ENCODE results near the gene ANKRD33B. TPM values are rescaled to one million over a fixed set of nuclear protein-coding genes. Genes with fewer than 3 reads are reported as not detected.

The ANKRD33B gene
- total RNA-seq, 4 donors from 2014 or later = 0.57 to 6.5 (median 1.7) TPM

DNA sequence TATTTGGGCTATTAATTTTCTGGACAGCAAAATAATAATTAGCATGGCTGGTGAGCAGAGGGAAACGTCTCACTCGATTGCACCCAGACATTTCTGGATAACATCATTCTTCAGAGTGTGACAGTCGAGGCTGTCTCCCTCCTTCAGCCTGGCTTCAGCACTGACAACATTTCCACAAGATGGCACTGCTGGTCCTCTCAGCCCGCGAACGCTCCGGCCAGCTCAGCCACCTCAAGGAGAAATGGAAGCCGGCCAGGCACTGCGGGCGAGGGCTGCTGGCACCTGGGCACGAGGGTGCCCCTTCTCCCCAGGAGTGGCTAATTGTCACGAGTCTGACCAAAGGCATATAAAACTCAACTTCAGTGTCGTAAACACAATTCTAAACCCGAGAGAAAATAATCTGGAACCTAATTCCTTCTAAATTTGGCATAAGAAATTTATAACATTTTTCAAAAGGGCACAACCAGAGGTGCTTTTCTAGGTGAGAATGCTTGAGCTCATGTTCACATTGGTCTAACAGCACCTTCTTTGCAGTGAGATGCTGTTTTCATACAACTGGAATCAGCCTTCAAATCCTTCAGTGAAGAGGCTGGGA is 131.3 kb downstream of the ANKRD33B start:
- H3K4me1 ChIP-seq = peaks cover 0 to 14% (median 6%) of the 10 kb centered on the region in 3 donors
- no peaks in the 10 kb centered on the region for H3K27me3 ChIP-seq
- TF ChIP-seq POLR2A (IDR thresholded peaks at IDR 0.05) = no peak
- TF ChIP-seq, protein P1, sequence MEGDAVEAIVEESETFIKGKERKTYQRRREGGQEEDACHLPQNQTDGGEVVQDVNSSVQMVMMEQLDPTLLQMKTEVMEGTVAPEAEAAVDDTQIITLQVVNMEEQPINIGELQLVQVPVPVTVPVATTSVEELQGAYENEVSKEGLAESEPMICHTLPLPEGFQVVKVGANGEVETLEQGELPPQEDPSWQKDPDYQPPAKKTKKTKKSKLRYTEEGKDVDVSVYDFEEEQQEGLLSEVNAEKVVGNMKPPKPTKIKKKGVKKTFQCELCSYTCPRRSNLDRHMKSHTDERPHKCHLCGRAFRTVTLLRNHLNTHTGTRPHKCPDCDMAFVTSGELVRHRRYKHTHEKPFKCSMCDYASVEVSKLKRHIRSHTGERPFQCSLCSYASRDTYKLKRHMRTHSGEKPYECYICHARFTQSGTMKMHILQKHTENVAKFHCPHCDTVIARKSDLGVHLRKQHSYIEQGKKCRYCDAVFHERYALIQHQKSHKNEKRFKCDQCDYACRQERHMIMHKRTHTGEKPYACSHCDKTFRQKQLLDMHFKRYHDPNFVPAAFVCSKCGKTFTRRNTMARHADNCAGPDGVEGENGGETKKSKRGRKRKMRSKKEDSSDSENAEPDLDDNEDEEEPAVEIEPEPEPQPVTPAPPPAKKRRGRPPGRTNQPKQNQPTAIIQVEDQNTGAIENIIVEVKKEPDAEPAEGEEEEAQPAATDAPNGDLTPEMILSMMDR (IDR thresholded peaks at IDR 0.05) = peak; percentile 28 to 74 (median 64)
- H3K9me3 ChIP-seq = no peaks in the 10 kb centered on the region
- 7 to 15% methylated on average over 10 to 14 of the region's 14 CpGs for WGBS, 2 donors
- no peak overlapping the region for H3K4me3 ChIP-seq
- DNase-seq = no peak
- intact Hi-C loops (cut with DNase I) = no loop called here
- H3K27ac ChIP-seq = no peak overlapping the region
- peaks cover 0 to 11% (median 0%) of the 10 kb centered on the region in 3 donors for H3K36me3 ChIP-seq

DNA sequence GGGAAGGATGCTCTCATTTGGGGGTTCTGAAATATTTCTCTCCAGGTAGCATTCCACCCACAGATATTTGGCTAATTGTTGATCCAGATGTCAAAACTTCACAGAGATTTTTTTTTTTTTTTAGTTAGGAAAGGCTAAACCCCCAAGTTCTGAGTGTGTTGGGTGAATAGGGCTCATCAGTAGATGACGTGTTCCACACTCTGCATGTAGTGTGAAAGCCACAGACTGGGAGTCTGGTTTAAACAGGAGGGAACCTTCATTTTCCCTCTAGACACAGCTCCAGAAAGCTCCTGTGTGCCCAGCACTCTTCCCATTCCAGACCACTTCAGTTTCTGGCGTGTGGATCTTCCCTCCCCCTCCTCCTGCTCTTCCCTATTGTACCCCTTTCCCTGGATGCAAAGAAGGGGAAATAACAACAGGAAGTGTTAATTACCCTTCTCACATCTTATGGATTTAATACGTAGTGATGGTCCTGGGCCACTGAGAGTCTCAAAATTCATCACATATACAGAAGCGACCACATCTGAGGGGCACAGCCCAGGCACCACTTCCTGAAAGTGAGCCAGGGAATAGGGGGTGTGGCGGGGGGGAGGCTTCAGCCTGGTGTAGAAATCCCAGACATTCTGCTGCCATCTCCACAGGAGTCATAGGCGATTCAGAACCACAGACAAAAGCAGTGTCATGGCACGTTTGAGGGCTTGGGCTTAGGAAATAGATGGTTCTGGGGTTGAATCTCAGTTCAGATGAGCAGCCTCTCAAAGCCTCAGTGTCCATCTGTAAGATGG is 132.1 kb downstream of the ANKRD33B start:
- Histone ChIP-seq H3K27ac (no peak overlapping the region), H3K9me3 (no peaks in the 10 kb centered on the region), H3K27me3 (no peaks in the 10 kb centered on the region), H3K36me3 (peaks cover 0 to 15% (median 0%) of the 10 kb centered on the region in 3 donors), H3K4me1 (peaks cover 0 to 14% (median 6%) of the 10 kb centered on the region in 3 donors), H3K4me3 (no peak overlapping the region)
- DNase-seq = no peak
- WGBS, 2 donors = 61 to 66% methylated on average over 5 to 6 of the region's 7 CpGs
- intact Hi-C loops (cut with DNase I) = no loop called here
- TF ChIP-seq, protein P1 (IDR thresholded peaks at IDR 0.05) = no peak
- no peak for TF ChIP-seq POLR2A (IDR thresholded peaks at IDR 0.05)

DNA sequence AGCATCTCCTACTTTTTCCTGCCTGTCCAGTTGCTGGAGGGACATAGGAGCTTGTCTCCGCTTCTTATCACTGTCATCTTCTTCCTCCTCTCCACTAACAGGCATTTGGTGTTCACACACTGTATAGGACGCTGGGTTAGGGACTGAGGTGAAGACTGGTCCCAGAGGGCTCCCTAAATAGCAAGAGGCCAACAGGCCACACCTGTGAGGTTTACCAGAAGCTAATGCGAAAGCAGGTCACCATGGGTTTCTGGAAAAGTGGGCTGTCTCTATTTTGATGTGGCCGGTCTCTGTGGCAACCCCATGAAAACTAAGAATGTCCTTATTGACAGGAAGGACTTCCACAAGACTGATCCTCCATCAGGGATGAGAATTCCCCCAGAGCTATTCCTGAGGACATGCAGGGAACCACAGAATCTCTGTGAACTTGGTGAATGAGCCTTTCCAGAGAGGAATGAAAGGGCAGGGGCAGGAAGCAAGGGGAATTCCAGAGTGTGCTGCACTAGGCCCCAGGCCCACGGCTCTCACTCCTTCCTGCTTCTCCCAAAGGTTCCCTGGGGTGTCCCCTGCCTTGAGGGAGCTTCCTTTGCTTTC is 135.5 kb downstream of the ANKRD33B start:
- peaks cover 0 to 15% (median 0%) of the 10 kb centered on the region in 3 donors for H3K36me3 ChIP-seq
- WGBS, 2 donors = 76 to 93% methylated on average over 4 to 5 of the region's 5 CpGs
- no peak for DNase-seq
- peak overlapping the region in 1 of 4 donors; percentile 15 for H3K27ac ChIP-seq
- no peaks in the 10 kb centered on the region for H3K27me3 ChIP-seq
- TF ChIP-seq, protein P1 (IDR thresholded peaks at IDR 0.05) = no peak
- no peak for TF ChIP-seq POLR2A (IDR thresholded peaks at IDR 0.05)
- H3K4me3 ChIP-seq = no peak overlapping the region
- intact Hi-C loops (cut with DNase I) = no loop called here
- H3K9me3 ChIP-seq = no peaks in the 10 kb centered on the region
- H3K4me1 ChIP-seq = peaks cover 13 to 47% (median 28%) of the 10 kb centered on the region in 3 donors

DNA sequence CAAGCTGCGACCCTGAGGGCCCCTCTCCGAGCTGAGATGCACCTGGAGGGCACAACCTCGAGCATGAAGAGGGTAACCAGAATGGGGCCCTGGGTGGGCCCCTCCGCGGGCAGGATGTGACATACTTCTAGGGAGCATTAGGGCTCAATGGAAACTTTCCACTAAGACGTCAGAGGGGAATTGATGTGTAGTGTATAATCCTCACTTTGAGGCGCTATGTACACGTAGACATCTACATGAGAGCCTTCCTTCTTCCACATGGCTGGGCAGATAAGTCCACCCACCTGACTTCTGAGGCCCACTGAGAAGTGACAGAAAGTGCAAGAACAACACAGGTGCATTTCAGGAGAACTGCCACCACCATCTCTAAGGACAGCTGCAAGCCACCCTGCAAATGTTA is 136.1 kb downstream of the ANKRD33B start:
- DNase-seq = no peak
- Histone ChIP-seq H3K4me1 (peaks cover 13 to 51% (median 31%) of the 10 kb centered on the region in 3 donors), H3K9me3 (no peaks in the 10 kb centered on the region), H3K27ac (peak overlapping the region in 1 of 4 donors; percentile 15), H3K4me3 (no peak overlapping the region), H3K27me3 (no peaks in the 10 kb centered on the region), H3K36me3 (peaks cover 0 to 15% (median 0%) of the 10 kb centered on the region in 3 donors)
- intact Hi-C loops (cut with DNase I) = no loop called here
- WGBS, 2 donors = 70 to 73% methylated on average over 2 to 7 of the region's 8 CpGs
- no peak for TF ChIP-seq POLR2A (IDR thresholded peaks at IDR 0.05)

DNA sequence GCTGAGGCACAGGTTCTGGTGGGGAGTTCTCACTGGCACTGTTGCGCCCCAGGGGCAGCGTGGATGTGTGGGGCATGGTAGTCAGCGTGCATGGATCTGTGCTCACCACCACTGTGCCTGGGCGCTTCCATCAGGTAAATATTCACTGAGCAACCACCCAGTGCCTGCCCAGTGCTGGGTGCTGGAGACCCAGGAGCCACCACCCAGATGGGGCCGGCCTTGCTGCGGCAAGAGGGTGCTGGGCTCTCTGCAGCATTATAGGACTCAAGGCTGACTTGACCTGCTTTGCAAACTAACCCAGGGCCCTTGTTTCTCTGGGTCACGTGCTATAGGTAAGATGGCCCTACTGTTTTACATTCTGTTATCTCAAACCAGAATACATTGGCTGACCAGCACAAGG is 136.6 kb downstream of the ANKRD33B start:
- 94 to 100% methylated on average over 2 to 5 of the region's 7 CpGs for WGBS, 2 donors

More for the DNA sequence above, 136.6 kb downstream of the ANKRD33B start:
- Histone ChIP-seq H3K4me1 (peaks cover 13 to 50% (median 26%) of the 10 kb centered on the region in 3 donors), H3K27ac (no peak overlapping the region), H3K9me3 (no peaks in the 10 kb centered on the region), H3K36me3 (peaks cover 0 to 15% (median 0%) of the 10 kb centered on the region in 3 donors), H3K27me3 (no peaks in the 10 kb centered on the region), H3K4me3 (no peak overlapping the region)
- DNase-seq = no peak
- intact Hi-C loops (cut with DNase I) = no loop called here
- TF ChIP-seq POLR2A (IDR thresholded peaks at IDR 0.05) = no peak
- TF ChIP-seq, protein P1 (IDR thresholded peaks at IDR 0.05) = no peak

All from esophagus squamous epithelium (tissue), 5 donors.